B cell (primary cell): Measurements from ENCODE around the gene CORO2A. TPM values are rescaled to one million over a fixed set of nuclear protein-coding genes. Genes with fewer than 3 reads are reported as not detected.

ENCODE experiments used
- ATAC-seq: fragments of 200-7000 bp; cut with Tn5 transposase; one replicate; pipeline ENCODE4 v1.10.0; 2021; ENCODE audit warnings: low read depth, mild to moderate bottlenecking, moderate number of reproducible peaks, moderate library complexity
- CTCF ChIA-PET: fragments of 350-600 bp; sonication (Branson Sonifier 250); formaldehyde crosslinking; loops from one replicate; lab custom pipeline; 2021; ENCODE audit warnings: antibody characterized with exemption, inconsistent platforms; lab: Charles Lee
- POLR2A ChIA-PET: fragments of 350-600 bp; sonication (Branson Sonifier 250); formaldehyde crosslinking; loops from one replicate; lab custom pipeline; 2021; ENCODE audit warnings: antibody characterized with exemption; lab: Charles Lee
- DNase-seq: peaks from one replicate; pipeline ENCODE4 v3.0.0; 2013
- H2AFZ ChIP-seq: 2 replicates; pipeline ENCODE4 v1.6.1; 2012; ENCODE audit warnings: mild to moderate bottlenecking, low read depth, low read length; ENCODE audit not compliant: insufficient read depth, poor library complexity, severe bottlenecking
- H3K27ac ChIP-seq, 2 donors: 1 replicate in 1 of 2; 2 replicates in 1 of 2; pipeline ENCODE4 v1.5.1; 2012 to 2013; ENCODE audit warnings: low read length in 2 of 2, mild to moderate bottlenecking in 2 of 2, moderate library complexity in 1 of 2
- H3K27me3 ChIP-seq, 4 experiments: fragments of 200-600 bp in 1 of 4; sonication (generic) in 1 of 4; replicated peaks in 1 of 4; 1 replicate in 2 of 4; 2 replicates in 2 of 4; pipeline versions ENCODE4 v1.6.1 to v1.7.0; 2013 to 2016; ENCODE audit warnings: low read length in 3 of 4, mild to moderate bottlenecking in 2 of 4, mixed read lengths in 1 of 4, moderate library complexity in 1 of 4; ENCODE audit not compliant: insufficient read depth in 4 of 4, control insufficient read depth in 3 of 4; ENCODE audit errors: control extremely low read depth in 1 of 4
- H3K36me3 ChIP-seq, 2 experiments: replicated peaks in 1 of 2; 1 replicate in 1 of 2; 2 replicates in 1 of 2; pipeline versions ENCODE4 v1.6.1 to v1.7.1; 2013; ENCODE audit warnings: low read length in 1 of 2; ENCODE audit not compliant: insufficient read depth in 2 of 2, control insufficient read depth in 1 of 2; ENCODE audit errors: control extremely low read depth in 1 of 2, extremely low read depth in 1 of 2
- H3K4me1 ChIP-seq, 2 donors: fragments of 200-600 bp in 1 of 2; sonication (generic) in 1 of 2; 1 replicate in 1 of 2; 2 replicates in 1 of 2; pipeline versions ENCODE4 v1.5.1 to v1.6.1; 2013 to 2017; ENCODE audit warnings: low read length in 2 of 2; ENCODE audit not compliant: control insufficient read depth in 2 of 2, insufficient read depth in 2 of 2
- H3K4me2 ChIP-seq: replicated peaks from 2 replicates; pipeline ENCODE3; 2012; ENCODE audit warnings: mild to moderate bottlenecking, low read depth, low read length; ENCODE audit not compliant: poor library complexity, severe bottlenecking
- H3K4me3 ChIP-seq, 5 experiments: fragments of 200-600 bp in 1 of 5; sonication (generic) in 1 of 5; 1 replicate in 3 of 5; 2 replicates in 2 of 5; pipeline versions ENCODE4 v1.5.1 to v1.7.0; 2011 to 2016; ENCODE audit warnings: low read length in 4 of 5, mild to moderate bottlenecking in 4 of 5, low read depth in 2 of 5, control low read depth in 1 of 5, moderate library complexity in 1 of 5; ENCODE audit not compliant: insufficient read depth in 1 of 5; ENCODE audit errors: control extremely low read depth in 1 of 5, extremely low read depth in 1 of 5
- H3K79me2 ChIP-seq: fragments of 200-600 bp; sonication (generic); one replicate; pipeline ENCODE4 v1.6.0; 2016; ENCODE audit warnings: low read length; ENCODE audit not compliant: control insufficient read depth, insufficient read depth
- H3K9ac ChIP-seq: fragments of 200-600 bp; sonication (generic); 2 replicates; pipeline ENCODE4 v1.6.1; 2017; ENCODE audit warnings: mild to moderate bottlenecking, low read length, moderate library complexity
- H3K9me3 ChIP-seq, 3 donors: one replicate each; pipeline versions ENCODE4 v1.6.1 to v1.7.1; 2013; ENCODE audit warnings: low read length in 2 of 3; ENCODE audit not compliant: control insufficient read depth in 2 of 3, insufficient read depth in 1 of 3; ENCODE audit errors: control extremely low read depth in 1 of 3
- H4K20me1 ChIP-seq: 2 replicates; pipeline ENCODE4 v1.6.0; 2012; ENCODE audit warnings: mild to moderate bottlenecking, low read length; ENCODE audit not compliant: insufficient read depth, control insufficient read depth, poor library complexity, severe bottlenecking
- H3K27ac Mint-ChIP-seq: one replicate; pipeline ENCODE4 v1.8.0; 2021; ENCODE audit warnings: mixed read lengths
- H3K27me3 Mint-ChIP-seq: one replicate; pipeline ENCODE4 v1.8.0; 2021; ENCODE audit warnings: mixed read lengths
- H3K4me1 Mint-ChIP-seq: one replicate; pipeline ENCODE4 v1.8.0; 2021; ENCODE audit warnings: mixed read lengths
- H3K4me3 Mint-ChIP-seq: one replicate; pipeline ENCODE4 v1.8.0; 2021; ENCODE audit warnings: mixed read lengths
- H3K9me3 Mint-ChIP-seq: one replicate; pipeline ENCODE4 v1.8.0; 2022; ENCODE audit warnings: mixed read lengths; ENCODE audit not compliant: insufficient read depth
- CTCF ChIP-seq: fragments of 200-600 bp; IDR thresholded peaks from one replicate; pipeline ENCODE4 v1.8.0; 2022; ENCODE audit warnings: antibody characterized with exemption, mild to moderate bottlenecking
- EZH2 ChIP-seq: IDR thresholded peaks from 2 replicates; pipeline ENCODE4 v1.6.1; 2012; ENCODE audit warnings: borderline replicate concordance, low read depth, mild to moderate bottlenecking, moderate library complexity, low read length; ENCODE audit not compliant: insufficient read depth, poor library complexity, severe bottlenecking
- WGBS: methylation state at CpG from one replicate; pipeline ENCODE4 v1.1.5; 2013; ENCODE audit warnings: missing lambda C conversion rate; ENCODE audit not compliant: insufficient coverage; 5-methylcytosine and 5-hydroxymethylcytosine counted together
- intact Hi-C: fragments of 100-400 bp; cut with micrococcal nuclease; formaldehyde crosslinking; loops from one replicate; pipeline ENCODE4 v1.10.0; 2022
- polyA plus RNA-seq: library from polyadenylated mRNA; depleted of rRNA; stranded (reverse); fragments of >200 nt; gene quantifications from 2 replicates; pipeline ENCODE4 v1.2.3, GENCODE V29; 2012
- total RNA-seq, 2 donors: library from RNA; stranded (reverse); fragments of 120-200 nt in 1 of 2; gene quantifications; 1 replicate in 1 of 2; 2 replicates in 1 of 2; pipeline versions ENCODE4 v1.2.3 to v1.2.4, GENCODE V29; 2013 to 2022

Gene CORO2A
- total and polyA plus RNA-seq, 2 donors (not counting 1 experiment from before 2014, with no cell fraction given), result 1.1 to 2.0 TPM

- CTCF ChIA-PET, result no interaction called here
- TF ChIP-seq EZH2, result no peak
- TF ChIP-seq CTCF, result no peak
- no peak overlapping the region for H3K4me3 Mint-ChIP-seq
- ATAC-seq (no peak), DNase-seq (no peak)
- peaks cover 8% of the 10 kb centered on the region for H3K4me1 Mint-ChIP-seq
- POLR2A ChIA-PET, result no interaction called here
- Histone ChIP-seq H3K9ac (no peak overlapping the region), H3K4me2 (no peak overlapping the region), H4K20me1 (no peaks in the 10 kb centered on the region), H2AFZ (no peak overlapping the region), H3K27ac (no peak overlapping the region), H3K27me3 (no peaks in the 10 kb centered on the region), H3K79me2 (no peaks in the 10 kb centered on the region), H3K4me1 (peaks cover 9 to 11% of the 10 kb centered on the region in 2 donors), H3K4me3 (no peak overlapping the region), H3K36me3 (no peaks in the 10 kb centered on the region), H3K9me3 (no peaks in the 10 kb centered on the region)
- intact Hi-C loops, result no loop called here
- H3K27ac Mint-ChIP-seq, result no peak overlapping the region
- WGBS, result 66% methylated on average over 2 of the region's 3 CpGs
- no peaks in the 10 kb centered on the region for H3K27me3 Mint-ChIP-seq
- H3K9me3 Mint-ChIP-seq, result no peaks in the 10 kb centered on the region
These were observed 47.8 kb downstream of the CORO2A start for GRCh38 chr9:98144631-98145030.

DNA sequence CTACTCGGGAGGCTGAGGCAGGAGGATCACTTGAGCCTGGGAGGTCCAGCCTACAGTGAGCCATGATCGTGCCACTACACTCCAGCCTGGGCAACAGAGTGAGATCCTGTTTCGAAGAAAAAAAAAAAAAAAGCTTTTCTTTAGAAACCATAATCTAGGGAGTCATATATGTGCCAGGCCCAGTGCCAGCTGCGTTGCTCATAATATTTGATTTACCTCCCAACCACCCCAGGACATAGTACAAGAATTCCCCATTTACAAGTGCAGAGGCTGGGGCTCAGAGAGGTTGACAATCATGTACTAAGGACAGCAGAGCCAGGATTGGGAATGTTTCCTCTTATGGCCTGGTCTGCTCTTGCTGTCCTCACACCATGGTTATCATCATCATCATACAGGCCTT, 48.4 kb downstream of the CORO2A start:
- no peaks in the 10 kb centered on the region for H3K9me3 ChIP-seq
- Mint-ChIP-seq H3K9me3 (no peaks in the 10 kb centered on the region), H3K27me3 (no peaks in the 10 kb centered on the region), H3K4me3 (no peak overlapping the region), H3K4me1 (peaks cover 8% of the 10 kb centered on the region), H3K27ac (no peak overlapping the region)
- H3K4me1 ChIP-seq, result peaks cover 9 to 11% of the 10 kb centered on the region in 2 donors
- WGBS, result 100% methylated on average over 1 of the region's 4 CpGs
- POLR2A ChIA-PET, result interaction anchor here (0.5 kb wide), 1 partner anchor 13 kb away, joined by 3 read pairs; no protein-coding TSS in a partner anchor
- CTCF ChIA-PET, result no interaction called here
- intact Hi-C loops, result no loop called here
- H3K27ac ChIP-seq, result no peak overlapping the region
- H3K9ac ChIP-seq, result no peak overlapping the region
- no peak overlapping the region for H3K4me2 ChIP-seq
- no peaks in the 10 kb centered on the region for H3K27me3 ChIP-seq
- H3K36me3 ChIP-seq, result no peaks in the 10 kb centered on the region
- DNase-seq (no peak), ATAC-seq (no peak)
- TF ChIP-seq CTCF, result no peak
- no peak for TF ChIP-seq EZH2
- no peaks in the 10 kb centered on the region for H4K20me1 ChIP-seq
- H3K79me2 ChIP-seq, result no peaks in the 10 kb centered on the region
- no peak overlapping the region for H3K4me3 ChIP-seq
- H2AFZ ChIP-seq, result no peak overlapping the region
